Activated CD4-positive, alpha-beta T cell treated with anti-CD3 and anti-CD28 coated beads, Interleukin-10, Interleukin-2, amounts not matched to agents 100 ng/mL and 50 ng/mL, durations not matched to agents 16 hours and 8 hours (primary cell): ENCODE measurements around the gene ADCY7.

ENCODE experiments used
- DNase-seq: peaks from one replicate; pipeline ENCODE4 v3.0.0-alpha.2; 2020

Gene ADCY7

GRCh38 chr16:50251375-50252081 is 14.8 kb upstream of the ADCY7 start:
- no peak for DNase-seq

- DNase-seq, result no peak
These were observed 14.2 kb upstream of the ADCY7 start for GRCh38 chr16:50252082-50252611.

GRCh38 chr16:50252874-50253513 is 13.4 kb upstream of the ADCY7 start:
- no peak for DNase-seq

GRCh38 chr16:50253514-50253910 is 12.8 kb upstream of the ADCY7 start:
- no peak for DNase-seq

GRCh38 chr16:50254072-50254471 is 12.3 kb upstream of the ADCY7 start:
- DNase-seq, result no peak

- DNase-seq, result no peak
These were observed 10.8 kb upstream of the ADCY7 start for GRCh38 chr16:50255538-50255937.

- no peak for DNase-seq
These were observed 9.7 kb upstream of the ADCY7 start for GRCh38 chr16:50256604-50257003.

- DNase-seq, result no peak
These were observed 8.5 kb upstream of the ADCY7 start for GRCh38 chr16:50257876-50258275.

GRCh38 chr16:50259334-50260205 is 6.8 kb upstream of the ADCY7 start:
- DNase-seq, result no peak

- DNase-seq, result no peak
These were observed 5.9 kb upstream of the ADCY7 start for GRCh38 chr16:50260206-50261159.

GRCh38 chr16:50261160-50261706 is 5.1 kb upstream of the ADCY7 start:
- DNase-seq, result no peak

GRCh38 chr16:50261707-50262235 is 4.6 kb upstream of the ADCY7 start:
- no peak for DNase-seq

GRCh38 chr16:50263060-50263909 is 3.1 kb upstream of the ADCY7 start:
- DNase-seq, result no peak

- DNase-seq, result peak; percentile 93
These were observed 2.1 kb upstream of the ADCY7 start for GRCh38 chr16:50263940-50264929.

GRCh38 chr16:50265260-50265659 is 1.1 kb upstream of the ADCY7 start:
- peak; percentile 69 for DNase-seq

- no peak for DNase-seq
These were observed 525 bp upstream of the ADCY7 start for GRCh38 chr16:50265716-50266336.

GRCh38 chr16:50267151-50267631 is 840 bp downstream of the ADCY7 start:
- DNase-seq, result no peak

GRCh38 chr16:50267651-50268050 is 1.3 kb downstream of the ADCY7 start:
- DNase-seq, result peak; percentile 50

GRCh38 chr16:50268352-50268751 is 2.0 kb downstream of the ADCY7 start:
- DNase-seq, result no peak
